Measurements from ENCODE around the gene EBF4. TPM values are rescaled to one million over a fixed set of nuclear protein-coding genes. Genes with fewer than 3 reads are reported as not detected.
"Not testable (repeated sequence)": the region's sequence is repeated elsewhere in the genome, so short reads cannot be mapped to it uniquely, and the experiment has no call there.

The EBF4 gene
- total RNA-seq, 1 donor from 2014 or later: 8.9 TPM

GRCh38 chr20:2807929-2808328 lies 115.3 kb downstream of the EBF4 start:
- peak; percentile 15 for DNase-seq (ENCODE audit: low spot score)
- not testable (repeated sequence) for ATAC-seq

GRCh38 chr20:2809690-2810089 lies 117.1 kb downstream of the EBF4 start:
- peak; percentile 12 for DNase-seq (ENCODE audit: low spot score)
- ATAC-seq: no peak

Other genes starting within 250 kb of the EBF4 start
- gene SNRPB, start 222.0 kb upstream of the EBF4 start, total RNA-seq: 30.0 TPM
- gene ZNF343, start 183.9 kb upstream of the EBF4 start, total RNA-seq: 4.3 TPM
- not detected for gene TMC2, start 156.2 kb upstream of the EBF4 start, total RNA-seq
- 30.4 TPM for gene NOP56, start 40.1 kb upstream of the EBF4 start, total RNA-seq
- gene IDH3B, start 28.6 kb upstream of the EBF4 start, total RNA-seq: 46.9 TPM
- gene CPXM1, start 107.8 kb downstream of the EBF4 start, total RNA-seq: not detected
- not detected for gene C20orf141, start 122.2 kb downstream of the EBF4 start, total RNA-seq
- gene TMEM239, start 123.6 kb downstream of the EBF4 start, total RNA-seq: not detected
- gene PCED1A, start 147.9 kb downstream of the EBF4 start, total RNA-seq: 21.4 TPM
- 19.3 TPM for gene VPS16, start 148.0 kb downstream of the EBF4 start, total RNA-seq
- gene PTPRA, start 180.7 kb downstream of the EBF4 start, total RNA-seq: 15.3 TPM